Measurements from ENCODE around the gene GUCY2F.

The GUCY2F gene

GRCh38 chrX:109327251-109327650 is 154.6 kb downstream of the GUCY2F start:
- no peak for FAIRE-seq
